Endodermal cell (in vitro differentiated cells): ENCODE measurements around the gene SPATA31C1. TPM values are rescaled to one million over a fixed set of nuclear protein-coding genes. Genes with fewer than 3 reads are reported as not detected.

ENCODE experiments used
- DNase-seq: peaks from one replicate; pipeline ENCODE4 v3.0.0-alpha.2; 2017
- H3K27ac ChIP-seq: 2 replicates; pipeline ENCODE4 v1.5.1; 2013; ENCODE audit warnings: mild to moderate bottlenecking, low read depth, low read length, moderate library complexity
- H3K27me3 ChIP-seq: 2 replicates; pipeline ENCODE4 v1.6.1; 2013; ENCODE audit warnings: mild to moderate bottlenecking, low read length, moderate library complexity; ENCODE audit not compliant: insufficient read depth, control insufficient read depth, poor library complexity, severe bottlenecking
- H3K36me3 ChIP-seq: 2 replicates; pipeline ENCODE4 v1.7.0; 2013; ENCODE audit warnings: mild to moderate bottlenecking, low read length, moderate library complexity; ENCODE audit not compliant: control insufficient read depth, insufficient read depth
- H3K4me1 ChIP-seq: one replicate; pipeline ENCODE4 v1.7.0; 2013; ENCODE audit warnings: low read length; ENCODE audit not compliant: control insufficient read depth, insufficient read depth
- H3K4me3 ChIP-seq: 2 replicates; pipeline ENCODE4 v1.5.1; 2013; ENCODE audit warnings: mild to moderate bottlenecking, low read length, moderate library complexity
- H3K9ac ChIP-seq: 2 replicates; pipeline ENCODE4 v1.6.1; 2013; ENCODE audit warnings: mild to moderate bottlenecking, low read length, moderate library complexity; ENCODE audit not compliant: poor library complexity, severe bottlenecking; ENCODE audit errors: extremely low read depth
- H3K9me3 ChIP-seq: 2 replicates; pipeline ENCODE4 v1.6.1; 2013; ENCODE audit warnings: mild to moderate bottlenecking, low read length, moderate library complexity; ENCODE audit not compliant: control insufficient read depth
- H3K27ac Mint-ChIP-seq: 2 replicates; pipeline ENCODE4 v1.8.0; 2020; ENCODE audit warnings: mixed read lengths
- H3K27me3 Mint-ChIP-seq: 2 replicates; pipeline ENCODE4 v1.8.0; 2021; ENCODE audit warnings: mild to moderate bottlenecking, mixed read lengths; ENCODE audit not compliant: insufficient read depth
- H3K36me3 Mint-ChIP-seq: 2 replicates; pipeline ENCODE4 v1.8.0; 2020; ENCODE audit warnings: low read depth, mixed read lengths
- H3K4me1 Mint-ChIP-seq: 2 replicates; pipeline ENCODE4 v1.8.0; 2020; ENCODE audit warnings: mixed read lengths
- H3K4me3 Mint-ChIP-seq: 2 replicates; pipeline ENCODE4 v1.8.0; 2020; ENCODE audit warnings: mild to moderate bottlenecking, moderate library complexity, mixed read lengths
- H3K9me3 Mint-ChIP-seq: 2 replicates; pipeline ENCODE4 v1.8.0; 2020; ENCODE audit warnings: mild to moderate bottlenecking, mixed read lengths
- CTCF ChIP-seq: fragments of 200-600 bp; sonication (generic); conservative IDR thresholded peaks from 2 replicates; pipeline ENCODE4 v1.5.0; 2021; ENCODE audit warnings: antibody characterized with exemption, mild to moderate bottlenecking
- WGBS, 2 experiments: methylation state at CpG; one replicate each; pipeline versions ENCODE4 v1.1.5 to v1.1.7; 2013; ENCODE audit warnings: missing lambda C conversion rate in 2 of 2, mixed read lengths in 1 of 2; ENCODE audit not compliant: insufficient coverage in 1 of 2, insufficient read length in 1 of 2; 5-methylcytosine and 5-hydroxymethylcytosine counted together
- total RNA-seq, 2 donors: library from RNA; stranded (reverse); fragmentation: NEBNext Ultra II Directional in 1 of 2; extraction: Animal tissue kit (Norgen Biotek cat#: 25700) in 1 of 2; gene quantifications; 2 replicates in 1 of 2; 3 replicates in 1 of 2; pipeline ENCODE4 v1.2.1, GENCODE V29; 2021

The SPATA31C1 gene
- total RNA-seq, 2 donors from 2014 or later, result 0.09 TPM; not detected in 1

- H3K36me3 ChIP-seq, result no peaks in the 10 kb centered on the region
- H3K4me3 Mint-ChIP-seq, result no peak overlapping the region
- no peaks in the 10 kb centered on the region for H3K36me3 Mint-ChIP-seq
- no peak for DNase-seq
- H3K4me1 ChIP-seq, result no peaks in the 10 kb centered on the region
- peaks cover 8% of the 10 kb centered on the region for H3K9me3 Mint-ChIP-seq
- peaks cover 10% of the 10 kb centered on the region for H3K4me1 Mint-ChIP-seq
- WGBS, 2 experiments, result 93 to 100% methylated on average over 4 to 5 of the region's 5 CpGs
- H3K27ac Mint-ChIP-seq, result no peak overlapping the region
- H3K9ac ChIP-seq, result no peak overlapping the region
- H3K27me3 Mint-ChIP-seq, result peaks cover 3% of the 10 kb centered on the region
- TF ChIP-seq CTCF, result no peak
- no peak overlapping the region for H3K27ac ChIP-seq
- no peak overlapping the region for H3K4me3 ChIP-seq
- H3K27me3 ChIP-seq, result no peaks in the 10 kb centered on the region
- H3K9me3 ChIP-seq, result no peaks in the 10 kb centered on the region
These were observed 41.1 kb upstream of the SPATA31C1 start for GRCh38 chr9:87876708-87877107.

- peaks cover 8% of the 10 kb centered on the region for H3K9me3 Mint-ChIP-seq
- H3K36me3 Mint-ChIP-seq, result no peaks in the 10 kb centered on the region
- Histone ChIP-seq H3K9me3 (no peaks in the 10 kb centered on the region), H3K4me1 (no peaks in the 10 kb centered on the region), H3K36me3 (no peaks in the 10 kb centered on the region), H3K9ac (no peak overlapping the region), H3K27me3 (no peaks in the 10 kb centered on the region), H3K27ac (no peak overlapping the region), H3K4me3 (no peak overlapping the region)
- no peak overlapping the region for H3K4me3 Mint-ChIP-seq
- no peak for DNase-seq
- TF ChIP-seq CTCF, result no peak
- no peaks in the 10 kb centered on the region for H3K27me3 Mint-ChIP-seq
- WGBS, 2 experiments, result no CpG with 5 or more reads among the region's 1 CpG
- peaks cover 7% of the 10 kb centered on the region for H3K4me1 Mint-ChIP-seq
- H3K27ac Mint-ChIP-seq, result no peak overlapping the region
These were observed 38.7 kb upstream of the SPATA31C1 start for GRCh38 chr9:87878989-87879511.

- Mint-ChIP-seq H3K36me3 (no peaks in the 10 kb centered on the region), H3K27me3 (no peaks in the 10 kb centered on the region), H3K9me3 (peaks cover 8% of the 10 kb centered on the region), H3K4me3 (no peak overlapping the region), H3K4me1 (peaks cover 2% of the 10 kb centered on the region), H3K27ac (no peak overlapping the region)
- DNase-seq, result no peak
- H3K9me3 ChIP-seq, result no peaks in the 10 kb centered on the region
- H3K4me1 ChIP-seq, result no peaks in the 10 kb centered on the region
- H3K27me3 ChIP-seq, result no peaks in the 10 kb centered on the region
- TF ChIP-seq CTCF, result no peak
- no peak overlapping the region for H3K9ac ChIP-seq
- no peak overlapping the region for H3K27ac ChIP-seq
- no peaks in the 10 kb centered on the region for H3K36me3 ChIP-seq
- WGBS, 2 experiments, result 83 to 85% methylated on average over 6 to 8 of the region's 8 CpGs
- no peak overlapping the region for H3K4me3 ChIP-seq
These were observed 37.6 kb upstream of the SPATA31C1 start for GRCh38 chr9:87880116-87880515.
